Lung microvascular endothelial cell (primary cell): ENCODE results near the gene PRSS3. TPM values are rescaled to one million over a fixed set of nuclear protein-coding genes. Genes with fewer than 3 reads are reported as not detected.
"Not testable (repeated sequence)": the region's sequence is repeated elsewhere in the genome, so short reads cannot be mapped to it uniquely, and the experiment has no call there.

Experiments used
- DNase-seq, 2 donors: peaks; one replicate each; pipeline versions ENCODE4 v3.0.0 to v3.0.0-alpha.2; 2010; ENCODE audit warnings: low read depth in 2 of 2
- total RNA-seq: library from RNA; depleted of rRNA; stranded (reverse); fragments of >200 nt; gene quantifications from 2 replicates; pipeline ENCODE4 v1.2.1, GENCODE V29; 2014

PRSS3 gene
- total RNA-seq, 1 donor from 2014 or later, result 2.0 TPM

GRCh38 chr9:33817327-33818166 is 22.2 kb downstream of the PRSS3 start:
- DNase-seq, result peak; percentile 80 to 82

GRCh38 chr9:33818167-33818846 is 22.9 kb downstream of the PRSS3 start:
- DNase-seq, result peak; percentile 14 to 50

- peak in 1 of 2 donors; percentile 44 for DNase-seq
These were observed 23.6 kb downstream of the PRSS3 start for GRCh38 chr9:33818847-33819500.

GRCh38 chr9:33820231-33820745 is 24.9 kb downstream of the PRSS3 start:
- DNase-seq, result no peak

GRCh38 chr9:33823801-33824200 is 28.4 kb downstream of the PRSS3 start:
- DNase-seq, result no peak

GRCh38 chr9:33827285-33827684 is 31.9 kb downstream of the PRSS3 start:
- DNase-seq, result not testable (repeated sequence)

- not testable (repeated sequence) for DNase-seq
These were observed 34.4 kb downstream of the PRSS3 start for GRCh38 chr9:33829641-33830230.

- no peak for DNase-seq
These were observed 40.4 kb downstream of the PRSS3 start for GRCh38 chr9:33835625-33836260.

GRCh38 chr9:33836261-33836660 is 40.9 kb downstream of the PRSS3 start:
- not testable (repeated sequence) for DNase-seq

GRCh38 chr9:33837138-33837537 is 41.8 kb downstream of the PRSS3 start:
- DNase-seq, result no peak

GRCh38 chr9:33840381-33840780 is 45.0 kb downstream of the PRSS3 start:
- DNase-seq, result no peak

- DNase-seq, result no peak
These were observed 48.1 kb downstream of the PRSS3 start for GRCh38 chr9:33843312-33843961.

GRCh38 chr9:33846231-33846630 is 50.9 kb downstream of the PRSS3 start:
- no peak for DNase-seq

- DNase-seq, result not testable (repeated sequence)
These were observed 52.5 kb downstream of the PRSS3 start for GRCh38 chr9:33847894-33848205.

Other genes with a start within 250 kb of the PRSS3 start
- 15.3 and 15.5 TPM in 2 replicates for gene UBE2R2, start 21.6 kb downstream of the PRSS3 start, total RNA-seq